NCI-H2171 (cell line): ENCODE measurements around the gene ACHE.

Experiments
- DNase-seq: peaks from one replicate; lab custom pipeline; 2025; lab: John Stamatoyannopoulos, UW

ACHE gene

GRCh38 chr7:100896732-100897608 lies 1.3 kb upstream of the ACHE start:
- peak; percentile 29 for DNase-seq

GRCh38 chr7:100895956-100896731 lies 456 bp upstream of the ACHE start:
- peak; percentile 73 for DNase-seq

GRCh38 chr7:100894860-100895700 lies 608 bp downstream of the ACHE start:
- peak; percentile 56 for DNase-seq

GRCh38 chr7:100893910-100894721 lies 1.6 kb downstream of the ACHE start:
- no peak for DNase-seq

DNA sequence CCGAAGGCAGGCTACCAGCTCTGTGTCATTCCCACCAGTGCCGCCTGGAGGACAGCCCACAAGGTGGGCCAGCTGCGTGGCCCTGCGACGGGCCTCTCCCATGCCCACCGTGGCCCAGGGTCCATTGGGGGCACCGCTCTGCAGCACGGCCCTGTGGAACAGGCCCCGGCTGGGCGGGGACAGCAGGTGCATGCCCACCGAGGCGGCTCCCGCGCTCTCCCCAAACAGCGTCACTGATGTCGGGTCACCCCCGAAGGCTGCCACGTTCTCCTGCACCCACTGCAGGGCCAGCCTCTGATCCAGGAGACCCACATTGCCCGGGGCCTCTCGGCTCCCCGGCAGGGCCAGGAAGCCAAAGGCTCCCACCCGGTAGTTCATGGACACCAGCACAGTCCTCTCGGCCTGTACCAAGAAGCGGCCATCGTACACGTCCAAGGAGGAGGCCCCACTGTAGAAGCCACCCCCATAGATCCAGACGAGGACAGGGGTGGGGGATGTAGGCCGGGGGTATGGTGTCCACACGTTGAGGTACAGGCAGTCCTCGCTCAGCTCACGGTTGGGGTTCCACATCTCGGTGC lies 2.3 kb downstream of the ACHE start:
- no peak for DNase-seq

GRCh38 chr7:100892364-100893317 lies 3.0 kb downstream of the ACHE start:
- no peak for DNase-seq

- no peak for DNase-seq
These were observed 4.0 kb downstream of the ACHE start for GRCh38 chr7:100891568-100892247.

DNA sequence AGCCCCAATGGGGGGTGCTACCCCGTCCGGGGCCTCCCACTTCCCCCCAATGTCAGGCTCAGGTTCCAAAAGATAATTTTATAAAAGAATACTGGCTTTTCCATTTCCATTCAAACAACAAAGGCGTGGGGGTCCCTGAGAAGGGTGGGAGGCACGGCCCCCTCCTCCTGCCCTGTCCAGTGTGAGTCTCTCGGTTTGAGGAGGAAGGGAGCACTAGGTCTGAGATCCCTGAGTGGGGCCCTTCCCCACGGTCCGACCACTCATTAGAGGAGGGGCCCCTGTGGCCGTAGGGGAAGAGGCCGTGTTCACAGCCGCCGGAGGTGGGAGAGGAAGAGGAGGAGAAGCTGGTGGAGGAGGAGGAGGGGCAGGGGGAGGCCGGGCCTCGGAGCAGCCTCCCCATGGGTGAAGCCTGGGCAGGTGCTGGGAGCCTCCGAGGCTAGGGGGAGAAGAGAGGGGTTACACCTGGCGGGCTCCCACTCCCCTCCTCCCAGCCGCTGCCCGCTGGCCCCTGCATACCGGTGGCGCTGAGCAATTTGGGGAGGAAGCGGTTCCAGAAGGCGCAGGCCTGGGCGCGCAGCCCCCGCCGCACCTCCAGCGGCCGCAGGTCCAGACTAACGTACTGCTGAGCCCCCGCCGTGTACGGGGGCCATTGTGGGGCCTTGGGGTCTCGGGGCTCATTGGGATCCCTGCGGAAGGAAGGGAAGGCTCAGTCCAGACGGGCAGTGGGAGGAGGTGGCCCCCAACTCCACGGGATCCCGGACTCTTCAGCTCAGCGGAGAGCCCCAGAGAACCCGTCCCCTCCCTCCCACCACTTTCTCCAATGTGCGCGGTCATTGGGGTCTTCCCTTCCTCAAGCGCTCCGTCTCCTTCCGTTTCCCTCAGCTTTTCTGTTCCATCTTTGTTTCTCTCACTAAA lies 4.8 kb downstream of the ACHE start:
- no peak for DNase-seq

DNA sequence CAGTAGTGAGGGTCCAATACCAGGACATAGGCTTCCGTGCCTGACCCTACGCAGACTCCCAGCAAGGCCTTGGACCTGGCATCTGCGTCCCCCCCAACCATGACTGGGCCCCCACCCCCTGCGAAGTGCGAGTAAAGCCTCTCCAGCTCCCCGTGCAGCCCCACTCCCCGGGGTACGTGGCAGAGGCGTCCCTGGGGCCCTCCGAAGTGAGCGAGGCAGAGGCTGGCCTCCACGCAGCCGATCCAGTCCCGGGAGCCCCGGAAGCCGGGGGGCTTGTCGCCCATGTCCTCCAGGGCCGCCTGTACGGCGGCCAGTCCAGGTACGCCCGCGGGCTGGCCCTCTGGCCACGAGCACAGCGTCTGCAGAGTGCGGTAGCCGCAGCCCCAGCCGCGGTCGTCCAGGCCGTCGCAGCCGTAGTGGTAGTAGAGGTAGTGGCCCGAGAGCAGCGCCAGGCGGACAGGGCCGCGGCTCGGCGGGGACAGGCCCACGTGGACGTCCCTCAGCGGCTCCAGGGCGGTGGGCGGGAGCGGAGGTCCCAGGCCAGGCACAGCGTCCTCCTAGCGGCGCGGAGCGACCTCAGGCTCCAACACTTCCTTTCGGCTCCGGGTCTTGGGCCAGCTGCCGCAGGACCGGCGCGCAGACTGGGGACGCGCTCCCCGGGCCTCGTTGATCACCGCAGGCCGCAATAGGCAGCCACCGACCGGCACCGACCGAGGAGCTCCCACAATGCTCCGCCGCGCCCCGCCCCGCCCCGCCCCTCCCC lies 6.5 kb downstream of the ACHE start, which contains the start of gene UFSP1:
UFSP1 (minus strand) TSS at position 728 of the 763 bp plus-strand sequence; CDS start at position 284, 444 bp downstream.
- no peak for DNase-seq

DNA sequence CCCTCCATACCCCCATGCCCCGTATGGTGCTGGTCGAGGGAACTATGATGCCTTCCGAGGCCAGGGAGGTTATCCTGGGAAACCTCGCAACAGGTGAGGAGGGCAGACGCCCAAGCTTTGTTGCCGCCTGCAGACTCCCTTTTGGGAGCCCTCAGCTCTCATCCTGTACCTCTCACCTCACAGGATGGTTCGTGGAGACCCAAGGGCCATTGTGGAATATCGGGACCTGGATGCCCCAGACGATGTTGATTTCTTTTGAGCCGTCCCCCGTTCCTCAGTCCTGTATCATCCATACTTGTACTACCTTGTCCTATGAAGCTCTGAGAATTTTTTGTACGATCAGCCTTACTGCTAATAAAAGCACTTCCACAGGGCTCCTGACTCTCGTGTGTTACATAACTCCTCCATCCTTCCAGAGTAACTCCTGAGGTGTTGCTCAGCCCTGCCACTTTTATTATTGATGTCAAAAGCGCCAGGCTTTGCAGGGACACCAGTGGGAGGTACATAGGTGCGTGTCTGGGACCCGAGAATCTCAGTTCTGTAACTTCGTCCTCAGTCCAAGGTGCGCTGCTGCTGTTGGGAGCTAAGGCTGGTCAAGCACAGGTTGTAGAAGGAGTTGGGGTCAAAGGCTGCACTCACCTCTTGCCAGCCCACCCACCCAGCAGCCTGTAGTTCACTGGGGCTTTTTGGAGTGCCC lies 7.2 kb downstream of the ACHE start:
- no peak for DNase-seq

- DNase-seq, result no peak
These were observed 8.0 kb downstream of the ACHE start for GRCh38 chr7:100887516-100888290.

DNA sequence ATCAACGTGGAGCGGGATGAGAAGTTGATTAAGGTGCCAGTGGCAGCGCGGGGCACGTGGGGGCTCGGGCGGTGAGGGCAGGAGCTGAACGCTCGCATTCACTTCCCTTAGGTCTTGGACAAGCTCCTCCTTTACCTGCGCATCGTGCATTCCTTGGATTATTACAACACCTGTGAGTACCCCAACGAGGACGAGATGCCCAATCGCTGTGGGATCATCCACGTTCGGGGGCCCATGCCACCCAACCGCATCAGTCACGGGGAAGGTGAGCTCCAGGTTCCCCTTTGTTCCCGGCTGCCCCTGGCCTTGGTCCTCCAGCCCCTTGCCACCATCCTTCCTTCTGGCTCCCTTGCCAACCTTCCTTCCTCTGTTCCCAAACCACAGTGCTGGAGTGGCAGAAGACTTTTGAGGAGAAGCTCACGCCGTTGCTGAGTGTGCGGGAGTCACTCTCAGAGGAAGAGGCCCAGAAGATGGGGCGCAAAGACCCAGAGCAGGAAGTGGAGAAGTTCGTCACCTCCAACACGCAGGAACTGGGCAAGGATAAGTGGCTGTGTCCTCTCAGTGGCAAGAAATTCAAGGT lies 8.7 kb downstream of the ACHE start:
- no peak for DNase-seq

DNA sequence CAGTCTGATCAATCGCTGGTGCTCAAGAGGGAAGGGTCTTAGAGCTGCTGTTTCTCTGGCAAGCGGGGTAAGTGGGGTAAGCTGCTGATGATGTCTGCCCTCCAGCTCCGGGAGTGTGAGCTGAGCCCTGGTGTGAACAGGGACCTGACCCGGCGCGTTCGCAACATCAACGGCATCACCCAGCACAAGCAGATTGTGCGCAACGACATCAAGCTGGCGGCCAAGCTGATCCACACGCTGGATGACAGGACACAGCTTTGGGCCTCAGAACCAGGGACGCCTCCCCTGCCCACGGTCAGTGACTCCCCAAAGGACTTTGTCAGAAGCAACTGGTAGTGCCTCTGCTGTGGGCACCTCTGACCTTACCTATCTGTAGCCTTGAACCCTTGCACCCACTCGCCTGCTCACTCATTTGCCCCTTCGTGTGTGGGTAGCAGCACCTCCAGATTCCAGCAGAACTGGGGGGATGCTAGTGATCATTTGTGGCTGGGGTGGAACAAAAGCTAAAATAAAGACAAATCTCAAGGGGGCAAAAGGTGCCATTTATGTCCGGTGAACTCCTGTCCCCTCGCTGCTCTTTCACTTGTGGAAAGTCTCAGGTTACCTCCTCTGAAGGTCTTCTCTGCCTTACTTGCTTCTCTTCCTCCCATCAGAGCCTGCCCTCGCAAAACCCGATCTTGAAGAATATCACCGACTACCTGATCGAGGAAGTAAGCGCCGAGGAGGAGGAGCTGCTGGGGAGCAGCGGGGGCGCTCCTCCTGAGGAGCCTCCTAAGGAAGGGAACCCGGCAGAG lies 9.3 kb downstream of the ACHE start:
- DNase-seq, result no peak

GRCh38 chr7:100885440-100886141 lies 10.1 kb downstream of the ACHE start:
- DNase-seq, result no peak
